K562 (cell line): ENCODE measurements around the gene RALY. TPM values are rescaled to one million over a fixed set of nuclear protein-coding genes. Genes with fewer than 3 reads are reported as not detected.
A peak's percentile ranks its signal among the peaks of the same experiment; 100 is the strongest.

Experiments
- ATAC-seq: fragments of 200-7000 bp; cut with Tn5 transposase; 3 replicates; pipeline ENCODE4 v1.9.1; 2020; ENCODE audit warnings: moderate library complexity
- BruUV-seq: library from RNA; stranded (reverse); fragments of 400-500 nt; replicated peaks from 2 replicates; lab custom pipeline; 2021; lab: Mats Ljungman, UMichigan
- CTCF ChIA-PET: fragments of 300-600 bp; formaldehyde crosslinking; extraction: SDS; loops from one replicate; lab custom pipeline; 2021; ENCODE audit warnings: low intra/inter-chr PET ratio; lab: Yijun Ruan, JAX
- POLR2A ChIA-PET: fragments of 300-600, 350-650 bp; sonication (Branson Sonifier 250); formaldehyde crosslinking; extraction: SDS; loops from one replicate; lab custom pipeline; 2021; ENCODE audit warnings: antibody characterized with exemption, inconsistent platforms; lab: Yijun Ruan, JAX
- DNase-seq, 4 experiments: peaks; one replicate each; pipeline versions ENCODE4 v3.0.0 to v3.0.0-alpha.2; 2011 to 2018; ENCODE audit warnings: low spot score in 3 of 4, mixed read lengths in 3 of 4; ENCODE audit errors: extremely low read depth in 1 of 4
- FAIRE-seq: peaks from 2 replicates; lab custom pipeline; 2011; peaks lifted over from hg19 to GRCh38; lab: Jason Lieb, UNC
- H2AFZ ChIP-seq: 2 replicates; pipeline ENCODE4 v1.6.0; 2011; ENCODE audit warnings: low read depth, low read length, control low read depth, inconsistent platforms
- H3K27ac ChIP-seq: fragments of 200-600 bp; 3 replicates; pipeline ENCODE4 v1.8.0; 2011; ENCODE audit warnings: low read depth, mild to moderate bottlenecking, control low read depth, inconsistent platforms, low read length, moderate library complexity, mixed read lengths; ENCODE audit errors: extremely low read depth
- H3K27me3 ChIP-seq, 2 experiments: fragments of 300-600 bp in 1 of 2; 2 replicates in 1 of 2; 3 replicates in 1 of 2; pipeline versions ENCODE4 v1.6.0 to v1.8.0; 2011; ENCODE audit warnings: inconsistent platforms in 2 of 2, low read length in 2 of 2, mild to moderate bottlenecking in 1 of 2, mixed read lengths in 1 of 2, moderate library complexity in 1 of 2; ENCODE audit not compliant: control insufficient read depth in 2 of 2, insufficient read depth in 2 of 2
- H3K36me3 ChIP-seq: fragments of 300-600 bp; 3 replicates; pipeline ENCODE4 v1.8.0; 2011; ENCODE audit warnings: mild to moderate bottlenecking, low read length, inconsistent platforms; ENCODE audit not compliant: control insufficient read depth, insufficient read depth
- H3K4me1 ChIP-seq, 2 experiments: fragments of 200-600 bp in 1 of 2; replicated peaks in 1 of 2; 2 replicates in 1 of 2; 3 replicates in 1 of 2; pipeline versions ENCODE4 v1.5.1 to v1.8.0; 2011; ENCODE audit warnings: inconsistent platforms in 2 of 2, low read length in 2 of 2, mild to moderate bottlenecking in 1 of 2, mixed read lengths in 1 of 2, moderate library complexity in 1 of 2; ENCODE audit not compliant: control insufficient read depth in 2 of 2, insufficient read depth in 2 of 2
- H3K4me2 ChIP-seq: 2 replicates; pipeline ENCODE4 v1.6.1; 2011; ENCODE audit warnings: low read length, control low read depth, inconsistent platforms, mixed read lengths; ENCODE audit not compliant: insufficient read depth
- H3K4me3 ChIP-seq: fragments of 200-600 bp; sonication (generic), shearing (Covaris generic); 2 replicates; pipeline ENCODE4 v1.5.1; 2016; ENCODE audit warnings: control low read depth, inconsistent platforms
- H3K79me2 ChIP-seq: fragments of 200-600 bp; 3 replicates; pipeline ENCODE4 v1.8.0; 2011; ENCODE audit warnings: low read length, inconsistent platforms; ENCODE audit not compliant: control insufficient read depth, insufficient read depth
- H3K9ac ChIP-seq, 2 experiments: 2 replicates each; pipeline versions ENCODE4 v1.6.0 to v1.6.1; 2011; ENCODE audit warnings: low read depth in 2 of 2, low read length in 2 of 2, control low read depth in 1 of 2, inconsistent platforms in 1 of 2, mild to moderate bottlenecking in 1 of 2, mixed read lengths in 1 of 2; ENCODE audit not compliant: insufficient read depth in 1 of 2
- H3K9me1 ChIP-seq: one replicate; pipeline ENCODE4 v1.6.0; 2011; ENCODE audit warnings: inconsistent platforms, mild to moderate bottlenecking, low read length, moderate library complexity; ENCODE audit not compliant: control insufficient read depth, insufficient read depth
- H3K9me3 ChIP-seq: replicated peaks from 2 replicates; pipeline ENCODE4 v1.5.1; 2011; ENCODE audit warnings: low read depth, low read length, inconsistent platforms; ENCODE audit not compliant: control insufficient read depth, insufficient read depth
- H4K20me1 ChIP-seq: replicated peaks from 2 replicates; pipeline ENCODE4 v1.6.1; 2011; ENCODE audit warnings: low read length, inconsistent platforms, mixed read lengths; ENCODE audit not compliant: control insufficient read depth, insufficient read depth
- CEBPB ChIP-seq: fragments of 450-650 bp; IDR thresholded peaks from 2 replicates; pipeline ENCODE4 v1.6.1; 2016; ENCODE audit warnings: missing genetic modification characterization, missing compliant biosample characterization
- CEBPG ChIP-seq, 3 experiments: fragments of 200-800 bp in 1 of 3; sonication (Bioruptor generic) in 1 of 3; sonication (generic) in 1 of 3; formaldehyde crosslinking in 1 of 3; IDR thresholded peaks in 2 of 3; conservative IDR thresholded peaks in 1 of 3; 2 replicates each; pipeline versions ENCODE4 v1.6.1 to v1.8.0; 2016 to 2022; ENCODE audit warnings: missing compliant biosample characterization in 2 of 3, missing genetic modification characterization in 2 of 3, mild to moderate bottlenecking in 1 of 3, missing genetic modification reagents in 1 of 3
- EHMT2 ChIP-seq: fragments of 450-650 bp; IDR thresholded peaks from 2 replicates; pipeline ENCODE4 v1.6.1; 2018; ENCODE audit warnings: antibody characterized with exemption
- EWSR1 ChIP-seq: fragments of 450-650 bp; IDR thresholded peaks from 2 replicates; pipeline ENCODE4 v1.6.1; 2018; ENCODE audit warnings: borderline replicate concordance, mild to moderate bottlenecking, low read depth, moderate library complexity; ENCODE audit not compliant: partially characterized antibody
- GABPB1 ChIP-seq: sonication (generic); formaldehyde crosslinking; IDR thresholded peaks from 2 replicates; pipeline ENCODE4 v1.8.0; 2022; ENCODE audit warnings: mild to moderate bottlenecking, missing genetic modification reagents
- PHF20 ChIP-seq: fragments of 450-650 bp; IDR thresholded peaks from 2 replicates; pipeline ENCODE4 v1.6.1; 2018; ENCODE audit not compliant: partially characterized antibody
- REST ChIP-seq, 2 experiments: fragments of 450-650 bp; formaldehyde crosslinking in 1 of 2; IDR thresholded peaks; 2 replicates each; pipeline versions ENCODE4 v1.4.0 to v1.6.1; 2014 to 2020; ENCODE audit warnings: mild to moderate bottlenecking in 2 of 2, borderline replicate concordance in 1 of 2, low read depth in 1 of 2
- WGBS: fragments of 100-300 bp; shearing (Covaris generic); methylation state at CpG from one replicate; pipeline ENCODE4 v1.1.6; 2016; ENCODE audit warnings: low coverage, mixed read lengths; ENCODE audit not compliant: insufficient coverage; ENCODE audit errors: missing lambda C conversion rate; 5-methylcytosine and 5-hydroxymethylcytosine counted together
- in situ Hi-C: fragments of 300-500 bp; cut with MboI; formaldehyde crosslinking; loops from 4 replicates; pipeline ENCODE4 v1.15.0; 2018; ENCODE audit warnings: inconsistent platforms, mixed read lengths
- intact Hi-C: fragments of 100-400 bp; cut with micrococcal nuclease; formaldehyde crosslinking; loops from 2 replicates; pipeline ENCODE4 v1.14.2; 2022
- polyA plus RNA-seq, 8 experiments: library from polyadenylated mRNA; depleted of rRNA in 4 of 8; stranded (reverse) in 5 of 8; unstranded in 3 of 8; fragments of >200 nt; fragmentation: Nextera tagmentation in 2 of 8; fragmentation: Illumina TruSeq in 1 of 8; extraction: Ambion mirVana in 2 of 8; extraction: Trizol in 1 of 8; gene quantifications; 2 replicates each; pipeline versions ENCODE4 v1.2.1 to v1.2.3, GENCODE V29; 2011 to 2014; ENCODE audit warnings: inconsistent platforms in 1 of 8, missing spikeins in 1 of 8
- total RNA-seq, 7 experiments: library from RNA; depleted of rRNA in 6 of 7; stranded (reverse); fragments of >200 nt in 6 of 7; fragmentation: Illumina TruSeq in 2 of 7; extraction: Trizol in 2 of 7; gene quantifications; 2 replicates each; pipeline versions ENCODE4 v1.2.1 to v1.2.3, GENCODE V29; 2011 to 2021; ENCODE audit warnings: low replicate concordance in 1 of 7

Gene RALY
- total and polyA plus RNA-seq, 9 of the 15 experiments (the other 6 are each of a cell fraction or from before 2014, with no cell fraction given): 0.80 to 207 (median 128) TPM

GRCh38 chr20:33981347-33981746, 12.4 kb upstream of the RALY start:
- BruUV-seq: no TSS peak
- Histone ChIP-seq H3K4me2 (no peak overlapping the region), H3K4me1 (no peaks in the 10 kb centered on the region; a peak in 1 of 5 replicates), H2AFZ (no peak overlapping the region), H3K4me3 (no peak overlapping the region), H3K27ac (no peak overlapping the region), H3K9me3 (no peaks in the 10 kb centered on the region), H4K20me1 (no peaks in the 10 kb centered on the region), H3K9me1 (no peaks in the 10 kb centered on the region), H3K36me3 (no peaks in the 10 kb centered on the region), H3K27me3 (peaks cover 39 to 43% of the 10 kb centered on the region in 2 experiments), H3K79me2 (no peaks in the 10 kb centered on the region), H3K9ac (no peak overlapping the region)
- TF ChIP-seq GABPB1 (no peak), CEBPG (CRISPR knock-in tag; IDR thresholded peaks at IDR 0.05) (no peak), CEBPG (tag; conservative IDR thresholded peaks at IDR 0.05 in 1 of 2, IDR thresholded peaks at IDR 0.05 in 1 of 2) (peak in 1 of 2 experiments; percentile 59; a peak in 2 of 4 replicates), EWSR1 (no peak), PHF20 (no peak), CEBPB (tag) (peak; percentile 48; the same call in 1 of the 2 replicates)
- FAIRE-seq (no peak), DNase-seq (no peak), ATAC-seq (no peak)
- POLR2A ChIA-PET: interaction anchor here (0.7 to 2.5 kb wide), 3 partner anchors 11 to 48 kb away, joined by 3 to 9 read pairs (median 3); partner anchors contain the start of gene RALY
- WGBS: 4% methylated on average over 7 of the region's 7 CpGs
- in situ Hi-C loops (no loop called here), intact Hi-C loops (no loop called here)
- CTCF ChIA-PET: no interaction called here

- Histone ChIP-seq H3K36me3 (no peaks in the 10 kb centered on the region), H3K9ac (no peak overlapping the region), H3K79me2 (no peaks in the 10 kb centered on the region), H3K4me3 (no peak overlapping the region), H3K4me1 (no peaks in the 10 kb centered on the region; a peak in 1 of 5 replicates), H2AFZ (no peak overlapping the region), H3K4me2 (no peak overlapping the region), H4K20me1 (no peaks in the 10 kb centered on the region), H3K27ac (no peak overlapping the region), H3K27me3 (peaks cover 37 to 43% of the 10 kb centered on the region in 2 experiments), H3K9me3 (no peaks in the 10 kb centered on the region), H3K9me1 (no peaks in the 10 kb centered on the region)
- ATAC-seq (peak; percentile 26; the same call in 1 of the 3 replicates), DNase-seq (no peak), FAIRE-seq (no peak)
- intact Hi-C loops: no loop called here
- ChIA-PET POLR2A (interaction anchor here (1.0 kb wide), 1 partner anchor 10 kb away, joined by 3 read pairs; no protein-coding TSS in a partner anchor), CTCF (no interaction called here)
- 4% methylated on average over 3 of the region's 3 CpGs for WGBS
- in situ Hi-C loops: no loop called here
- BruUV-seq: no TSS peak
- TF ChIP-seq REST (IDR thresholded peaks at IDR 0.05; ENCODE audit: borderline replicate concordance) (peak; percentile 93), REST (CRISPR knock-in tag; IDR thresholded peaks at IDR 0.05; ENCODE audit: low read depth) (0 out of 2 replicates have a peak, but pooled peaks have one; percentile 55), EHMT2 (peak; percentile 90)
These were observed 11.7 kb upstream of the RALY start for GRCh38 chr20:33981964-33982363.
